Measurements from ENCODE around the gene GNG12. TPM values are rescaled to one million over a fixed set of nuclear protein-coding genes. Genes with fewer than 3 reads are reported as not detected.

The GNG12 gene
- total RNA-seq, 1 donor from 2014 or later: 237 TPM

DNA sequence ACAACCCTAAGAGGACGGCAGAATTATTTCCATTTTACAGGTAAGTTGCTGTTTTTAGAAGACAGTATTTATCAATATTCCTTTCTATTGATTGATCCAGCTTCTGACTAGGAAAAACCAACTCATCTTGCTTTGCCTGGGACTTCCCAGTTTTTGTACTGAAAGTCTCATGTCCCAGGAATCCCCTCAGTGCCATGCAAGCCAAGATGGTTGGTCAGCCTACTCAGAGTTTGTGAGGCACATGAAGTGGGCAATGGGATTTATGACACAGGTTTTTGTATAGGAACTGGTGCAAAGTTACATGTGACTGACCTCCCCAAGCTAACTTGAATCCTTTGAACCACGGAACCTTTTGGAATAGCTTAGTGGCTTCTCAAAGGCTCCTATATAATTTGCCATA is 45.5 kb downstream of the GNG12 start:
- DNase-seq (ENCODE audit: low read depth, low spot score): no peak

DNA sequence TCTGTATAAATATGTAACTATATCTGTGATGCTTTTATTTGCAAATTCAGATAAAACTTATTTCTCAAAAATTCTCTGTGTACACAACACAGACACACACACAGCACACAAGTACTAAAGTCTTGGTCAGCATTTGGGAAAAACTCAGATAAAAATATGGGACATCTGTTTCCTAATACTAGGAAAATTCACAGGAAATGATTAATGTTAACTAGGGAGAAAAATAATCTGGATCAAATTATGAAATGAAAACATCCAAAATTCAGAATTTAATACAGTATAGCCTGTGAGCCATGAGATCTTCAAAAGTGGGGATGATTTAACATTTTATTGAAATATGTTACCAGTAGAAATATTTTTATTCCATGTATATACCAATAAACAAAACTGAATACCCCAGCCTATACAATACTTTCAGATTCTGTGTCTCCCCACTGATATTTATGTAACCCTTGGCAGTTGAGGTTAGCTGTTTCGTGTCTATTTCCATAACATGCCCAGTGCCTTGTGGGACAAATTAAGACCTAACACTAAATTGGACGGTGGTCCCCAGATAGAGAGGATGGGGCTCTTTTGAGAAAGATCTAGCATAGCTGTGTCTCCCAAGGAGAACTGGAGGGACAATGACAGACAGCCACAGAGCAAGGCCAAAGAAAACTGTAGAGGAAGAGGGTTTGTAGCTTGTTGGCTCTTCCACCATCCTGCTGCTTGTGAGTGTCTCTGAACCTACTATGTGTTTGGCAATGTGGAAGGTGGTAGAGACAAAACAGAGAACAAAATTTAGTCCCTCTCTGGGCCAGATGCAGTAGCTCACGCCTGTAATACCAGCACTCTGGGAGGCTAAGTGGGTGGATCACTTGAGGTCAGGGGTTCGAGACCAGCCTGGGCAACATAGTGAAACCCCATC is 47.2 kb downstream of the GNG12 start:
- DNase-seq (ENCODE audit: low read depth, low spot score): no peak

DNA sequence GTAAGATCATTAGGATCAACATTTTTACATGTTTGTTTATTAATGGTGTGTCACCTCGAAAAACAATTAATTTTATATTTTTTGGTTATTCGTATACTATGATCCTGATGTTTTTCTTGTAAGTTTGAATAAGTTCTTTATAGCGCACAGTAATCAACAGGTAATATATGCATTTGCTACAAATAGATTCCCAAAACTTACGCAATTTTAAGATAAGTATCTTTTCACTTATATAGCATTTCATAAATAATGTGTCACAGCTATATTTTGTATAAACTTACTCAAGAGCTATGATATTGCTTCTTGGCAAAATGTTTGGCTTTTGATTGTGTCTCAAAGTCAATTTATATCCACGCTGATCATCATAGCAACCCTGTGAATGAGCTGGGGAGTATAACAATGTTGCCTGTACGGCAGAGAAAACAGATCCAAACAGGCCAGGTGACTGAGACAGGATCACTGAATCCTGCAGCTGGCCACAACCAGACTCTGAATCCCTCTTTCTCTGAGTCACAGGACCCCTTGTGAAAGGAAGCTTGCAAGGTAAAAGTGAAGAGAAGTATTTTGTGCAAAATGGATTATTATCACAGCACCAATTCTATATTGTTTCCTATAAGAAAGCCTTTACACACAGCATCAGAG is 48.6 kb downstream of the GNG12 start:
- DNase-seq (ENCODE audit: low read depth, low spot score): no peak

DNA sequence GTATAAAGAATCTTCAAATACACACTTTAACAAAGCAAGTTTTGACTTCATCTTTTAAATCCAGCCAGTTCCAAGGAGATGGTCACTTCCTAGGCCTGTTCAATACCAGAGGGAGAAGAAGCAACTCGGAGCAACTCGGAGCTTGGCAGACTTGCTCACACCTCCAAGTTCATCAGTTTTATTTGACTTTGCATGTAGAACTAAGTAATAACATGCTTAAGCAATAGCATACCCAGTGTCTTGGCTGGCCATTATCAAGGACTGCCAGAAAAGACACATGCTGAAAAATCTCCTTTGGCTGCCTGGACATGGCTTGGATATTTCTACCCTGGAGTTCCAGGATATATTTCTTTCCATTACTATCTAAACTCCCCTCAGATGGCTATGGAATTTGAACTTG is 52.6 kb downstream of the GNG12 start:
- DNase-seq (ENCODE audit: low read depth, low spot score): no peak

DNA sequence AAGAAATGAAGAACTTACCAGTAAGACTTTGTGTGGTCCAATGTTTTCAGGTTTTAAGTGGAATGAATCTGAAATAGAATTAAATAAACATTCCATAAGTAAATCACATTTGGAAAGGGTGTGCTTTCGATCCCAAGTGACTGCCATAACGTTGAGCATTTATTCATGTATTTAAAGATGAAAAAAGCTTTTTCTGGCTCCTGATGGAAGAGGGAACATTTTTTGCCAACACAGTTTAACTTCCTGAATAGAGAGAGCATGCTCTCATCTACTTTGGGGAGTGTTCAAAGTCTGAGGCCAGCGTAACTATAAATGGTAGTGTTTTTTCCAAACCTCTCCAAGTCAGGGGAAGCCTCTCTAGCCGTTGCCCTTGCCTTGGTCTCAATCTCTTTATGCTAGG is 55.8 kb downstream of the GNG12 start:
- no peak for DNase-seq (ENCODE audit: low read depth, low spot score)

DNA sequence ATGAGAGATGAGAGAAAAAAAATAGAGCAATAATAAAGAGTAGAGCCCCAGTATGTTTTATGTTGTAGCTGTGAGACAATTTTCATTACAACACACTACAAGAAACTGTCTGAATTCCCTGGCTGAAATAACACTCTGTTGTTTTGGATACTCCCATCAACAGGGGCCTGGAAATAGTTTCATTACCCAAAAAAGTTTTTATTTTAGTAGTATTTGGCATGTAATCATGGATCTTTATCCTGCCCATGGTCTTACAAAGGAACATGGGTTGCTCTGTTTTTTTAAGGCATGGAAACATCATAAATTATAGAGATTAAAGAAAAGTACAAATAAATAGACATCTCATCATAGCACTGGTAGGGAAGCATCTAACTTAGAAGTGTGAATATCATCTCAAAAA is 56.3 kb downstream of the GNG12 start:
- DNase-seq (ENCODE audit: low read depth, low spot score): no peak

DNA sequence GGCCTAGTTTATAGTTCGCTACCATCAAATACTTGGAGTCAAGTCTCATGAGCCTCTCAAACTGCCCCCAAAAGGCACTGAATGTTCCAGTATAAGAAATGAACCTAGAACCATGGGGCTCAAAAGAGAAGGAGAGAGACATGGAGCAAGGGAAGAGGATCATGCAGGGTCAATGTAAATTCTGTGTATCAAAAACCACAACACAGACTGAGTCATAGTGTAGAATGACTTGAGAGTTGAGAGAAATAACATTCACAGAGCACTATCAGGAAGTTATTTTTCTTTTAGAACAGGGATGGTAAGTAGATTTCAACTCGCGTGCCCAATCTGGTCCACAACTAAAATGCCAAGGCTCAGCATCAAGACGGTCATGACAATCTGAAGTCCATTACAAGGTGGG is 59.8 kb downstream of the GNG12 start:
- no peak for DNase-seq (ENCODE audit: low read depth, low spot score)

DNA sequence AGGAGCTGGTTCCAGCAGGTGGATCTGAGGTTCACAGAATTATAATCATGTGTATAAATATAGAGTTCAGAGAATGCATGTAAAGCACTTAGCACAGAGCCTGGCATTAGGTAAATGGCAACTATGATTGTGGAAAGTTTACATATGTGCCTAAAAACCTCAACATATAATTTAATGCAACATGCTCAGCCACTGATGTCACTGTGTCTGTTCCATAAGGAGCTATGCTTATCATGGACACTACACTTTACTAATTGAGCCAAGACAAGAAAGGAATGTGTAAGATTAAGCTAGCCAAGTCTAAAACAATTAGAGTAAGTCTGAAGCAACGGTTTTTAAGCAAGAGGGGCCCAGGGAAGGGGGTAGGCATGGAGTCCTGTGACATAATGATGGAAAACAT is 61.5 kb downstream of the GNG12 start:
- no peak for DNase-seq (ENCODE audit: low read depth, low spot score)

DNA sequence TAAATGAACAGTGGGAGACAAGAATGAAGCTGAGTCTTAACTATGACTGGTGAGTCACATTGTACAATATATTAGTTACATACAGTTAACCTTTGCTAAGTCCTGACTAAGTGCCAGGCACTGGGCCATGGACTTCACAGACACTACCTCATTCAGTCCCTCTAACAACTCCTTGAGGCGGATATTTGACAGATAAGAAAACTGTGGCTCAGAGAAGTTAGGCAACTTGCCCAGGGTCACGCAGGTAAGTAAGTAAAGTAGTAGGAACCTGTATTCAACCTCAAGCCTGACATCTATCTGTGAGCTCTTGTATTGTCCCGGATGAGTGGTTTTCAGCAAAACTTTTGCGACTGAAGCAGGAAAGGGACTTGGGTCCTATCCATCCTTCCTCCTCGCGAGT is 62.1 kb downstream of the GNG12 start:
- no peak for DNase-seq (ENCODE audit: low read depth, low spot score)

DNA sequence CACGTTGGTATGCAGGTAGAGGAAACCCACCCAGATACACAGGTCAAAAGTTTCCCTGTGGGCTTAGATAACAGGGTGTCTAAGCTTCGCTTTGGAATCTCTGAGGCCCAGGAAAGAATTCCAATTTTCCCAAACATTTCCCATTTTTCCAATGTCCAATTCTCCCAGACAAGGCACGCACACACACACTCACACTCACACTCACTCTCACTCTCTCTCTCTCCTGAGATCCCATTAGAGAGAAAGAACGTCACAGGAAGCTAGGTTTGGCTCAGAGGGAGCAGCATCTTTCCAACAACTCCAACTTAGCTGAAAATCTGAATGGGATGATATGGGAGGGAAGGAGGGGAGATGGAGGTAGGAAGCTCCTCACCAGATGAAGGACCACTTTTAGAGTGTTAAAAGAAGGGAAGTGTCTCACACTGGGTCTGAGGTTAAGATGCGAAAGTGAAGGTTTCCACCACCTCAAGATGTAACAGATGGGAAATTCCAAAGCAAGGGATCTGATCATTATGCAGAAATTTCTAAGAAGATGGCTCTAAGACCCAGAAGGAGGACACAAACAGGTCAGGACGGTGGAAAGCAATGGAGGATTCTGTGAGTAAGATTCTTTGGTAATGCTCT is 63.5 kb downstream of the GNG12 start:
- DNase-seq (ENCODE audit: low read depth, low spot score): no peak

DNA sequence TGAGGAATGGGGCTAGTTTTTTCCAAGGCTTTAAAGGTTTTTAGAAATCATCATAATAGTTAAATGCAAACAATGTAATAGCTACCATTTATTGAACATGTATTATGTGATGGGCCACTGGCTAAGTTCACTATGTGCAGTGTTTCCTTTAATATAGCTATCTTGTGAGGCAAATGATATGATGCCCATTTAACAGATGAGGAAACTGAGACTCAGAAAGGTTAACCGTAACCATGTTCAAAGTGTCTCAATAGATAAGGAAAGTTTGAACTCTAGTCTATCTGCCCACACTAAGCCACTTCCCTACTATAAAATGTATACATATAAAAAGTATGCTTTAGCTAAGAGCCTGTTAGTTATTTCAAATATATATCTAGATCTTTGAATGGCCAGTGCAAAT is 64.8 kb downstream of the GNG12 start:
- DNase-seq (ENCODE audit: low read depth, low spot score): no peak

DNA sequence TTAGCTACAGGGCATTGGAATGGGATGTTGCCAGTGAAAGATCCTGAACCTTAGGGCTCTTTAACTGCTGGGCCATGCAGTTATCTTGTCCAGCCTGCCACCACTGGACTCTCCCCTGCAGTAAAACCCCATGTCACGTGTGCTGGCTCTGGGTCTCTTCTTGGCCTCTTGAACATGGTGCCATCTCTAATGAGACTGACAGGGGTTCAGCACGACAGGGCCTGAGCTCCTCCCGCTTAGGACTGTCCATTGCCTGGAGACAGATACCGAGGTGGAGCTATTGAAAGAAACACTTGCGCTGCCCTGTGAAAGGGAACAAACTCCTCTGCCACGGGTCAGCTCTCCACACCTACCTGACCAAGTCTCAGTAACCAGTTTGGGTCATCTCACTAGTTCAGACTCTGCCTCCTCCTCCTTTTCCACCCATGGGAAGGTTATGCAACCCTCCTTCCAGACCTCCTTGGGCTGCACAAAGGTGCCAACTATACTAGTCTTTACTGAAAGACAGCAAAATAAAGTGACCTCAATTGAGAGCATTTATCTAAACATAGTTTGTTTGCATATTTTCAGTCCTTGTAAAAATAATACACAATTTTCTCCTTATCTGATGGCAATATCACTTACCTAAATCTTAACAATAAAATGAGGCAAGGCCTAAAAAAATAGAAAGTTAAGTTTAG is 66.0 kb downstream of the GNG12 start:
- DNase-seq (ENCODE audit: low read depth, low spot score): no peak

DNA sequence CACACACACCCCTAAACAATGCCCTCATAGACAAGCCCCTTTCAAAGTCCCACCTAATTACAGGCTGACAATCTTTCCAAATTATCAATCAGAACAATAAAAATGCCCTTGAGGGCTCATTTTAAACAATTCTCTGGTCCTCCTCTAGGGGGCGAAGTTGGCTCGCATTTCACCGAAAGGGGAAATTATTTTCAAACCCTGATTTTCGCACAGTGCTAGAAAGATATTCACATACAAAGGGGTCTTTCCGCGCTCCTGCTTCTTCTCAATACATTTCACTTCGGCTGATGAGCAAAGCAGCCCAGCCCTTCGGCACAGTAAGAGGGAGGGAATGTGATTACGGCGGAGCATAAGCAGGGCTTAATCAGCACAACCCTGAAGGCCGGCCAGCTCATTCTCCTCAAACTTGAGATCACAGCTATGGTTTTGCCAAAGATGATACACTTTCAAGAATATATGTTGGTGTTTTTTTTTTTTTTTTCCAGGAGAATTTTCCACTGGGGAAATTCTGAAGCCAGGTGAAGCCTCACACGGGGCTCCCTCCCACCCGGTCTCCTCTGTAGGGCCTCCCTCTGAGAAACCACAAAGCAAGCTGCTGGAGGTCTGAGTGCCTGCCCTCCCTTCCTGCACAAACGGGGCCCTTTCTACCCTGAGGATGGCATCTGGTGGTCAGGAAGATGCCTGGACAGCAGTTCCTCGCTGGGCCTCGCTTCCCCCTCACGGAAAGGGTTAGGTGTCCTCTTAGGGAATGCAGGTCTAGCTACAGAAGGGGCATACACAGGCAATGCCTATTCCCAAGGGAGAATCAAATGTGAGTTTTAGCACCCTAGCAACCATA is 66.9 kb downstream of the GNG12 start:
- no peak for DNase-seq (ENCODE audit: low read depth, low spot score)

DNA sequence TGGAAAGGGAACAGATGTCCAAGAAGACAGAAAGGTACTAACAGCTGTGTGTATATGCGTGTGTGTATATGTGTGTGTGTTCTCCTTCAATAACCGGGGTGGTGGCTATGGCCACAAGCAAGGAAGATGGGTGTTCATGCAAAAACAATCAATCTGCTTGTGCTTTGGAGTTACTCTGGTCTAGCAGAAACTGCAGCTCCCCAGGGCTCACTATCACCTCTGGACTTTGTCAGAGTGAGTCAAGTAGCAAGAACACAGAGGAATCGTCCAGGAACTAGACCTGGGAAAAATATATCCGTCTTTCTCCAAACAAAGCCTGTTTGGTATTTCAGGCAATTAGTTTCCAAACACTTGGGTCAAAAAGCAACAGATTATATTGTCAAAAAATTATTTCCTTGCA is 68.6 kb downstream of the GNG12 start:
- DNase-seq (ENCODE audit: low read depth, low spot score): no peak

DNA sequence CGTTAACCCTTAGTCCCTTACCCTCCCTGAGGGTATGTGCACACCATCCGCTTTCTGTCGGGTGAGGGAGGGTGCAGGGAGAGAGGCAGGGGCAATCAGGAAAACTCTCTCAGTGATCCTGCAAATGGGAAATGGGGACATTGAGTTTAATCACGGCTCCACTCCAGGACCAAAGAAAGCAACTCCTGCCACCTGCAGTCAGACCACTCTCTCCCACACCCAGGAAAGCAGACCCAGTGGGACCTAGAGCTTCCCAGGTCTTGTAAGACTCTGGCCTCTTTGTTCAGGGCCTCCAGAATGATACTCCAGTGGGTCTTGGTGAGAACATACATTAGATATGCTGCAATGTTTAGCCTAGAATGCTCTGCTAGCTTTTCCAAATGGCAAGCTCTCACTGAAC is 71.5 kb downstream of the GNG12 start:
- no peak for DNase-seq (ENCODE audit: low read depth, low spot score)

DNA sequence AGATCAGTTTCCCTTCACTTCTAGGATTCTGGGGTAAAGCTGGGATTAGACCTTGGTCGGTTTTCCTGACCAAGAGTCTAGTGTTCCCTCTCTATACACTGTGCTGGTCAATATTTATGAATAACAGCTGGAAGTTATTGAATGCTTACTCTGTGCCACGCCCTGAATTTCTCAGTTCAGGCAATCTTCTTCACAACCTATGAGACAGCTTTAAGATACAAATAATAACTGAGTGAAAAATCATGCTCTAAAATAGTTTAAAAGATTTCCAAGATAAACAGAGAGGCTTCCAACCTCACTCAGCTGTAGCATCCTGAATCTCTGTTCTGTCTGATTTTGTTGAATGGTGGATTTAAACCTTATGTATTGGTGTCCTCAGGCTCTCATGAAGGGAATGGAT is 72.2 kb downstream of the GNG12 start:
- DNase-seq (ENCODE audit: low read depth, low spot score): no peak

DNA sequence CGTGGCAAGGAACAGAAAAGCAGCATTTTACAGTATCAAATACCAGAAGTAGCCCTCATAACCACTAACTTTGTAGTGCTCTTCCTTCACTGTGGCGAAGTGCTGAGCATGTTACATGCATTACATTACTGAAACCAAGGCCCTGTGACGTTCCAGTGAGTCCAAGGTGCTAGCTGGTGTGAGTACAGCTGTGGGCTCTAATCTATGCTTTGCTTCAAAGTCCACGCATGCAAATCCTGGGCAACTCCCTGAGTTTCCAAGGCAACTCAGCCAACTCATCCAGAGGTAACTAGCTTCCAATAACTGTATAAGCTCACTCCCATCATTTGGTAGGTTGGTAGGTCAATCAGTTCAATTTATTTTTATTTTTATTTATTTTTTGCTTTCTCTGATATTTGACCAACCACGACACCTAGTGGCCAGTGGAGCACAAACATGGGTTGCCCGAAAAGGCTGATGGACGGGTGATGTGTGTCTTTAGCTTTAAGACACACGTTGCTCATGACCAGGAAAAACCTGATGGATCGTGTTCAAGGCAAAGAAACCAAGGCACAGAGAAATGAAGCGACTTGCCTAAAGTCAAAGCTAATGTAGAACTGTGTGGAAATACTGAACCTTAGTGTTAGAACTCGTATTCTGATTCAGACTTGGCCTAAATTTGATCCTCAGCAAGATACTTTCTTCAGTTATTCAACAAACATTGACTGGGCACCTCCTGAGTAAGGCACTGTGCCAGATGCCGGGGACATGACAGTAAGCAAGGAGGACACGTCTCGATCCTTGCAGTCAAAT is 73.0 kb downstream of the GNG12 start:
- no peak for DNase-seq (ENCODE audit: low read depth, low spot score)

DNA sequence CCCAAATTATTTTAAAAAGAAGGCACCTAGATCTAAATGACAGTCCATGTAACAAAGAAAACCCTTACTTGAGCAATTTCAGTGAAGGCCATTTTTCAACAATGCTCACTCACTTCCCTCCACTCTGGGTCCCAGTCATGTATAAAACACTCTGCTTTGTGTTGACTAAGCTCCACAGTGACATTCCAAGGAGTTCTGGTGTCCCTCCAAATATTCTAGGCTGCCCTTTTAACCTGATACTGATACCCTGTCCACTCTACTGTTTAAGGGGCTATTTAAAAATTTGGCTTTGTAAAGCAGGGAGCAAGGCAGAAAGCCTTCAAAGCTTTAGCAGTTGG is 73.6 kb downstream of the GNG12 start:
- no peak for DNase-seq (ENCODE audit: low read depth, low spot score)

DNA sequence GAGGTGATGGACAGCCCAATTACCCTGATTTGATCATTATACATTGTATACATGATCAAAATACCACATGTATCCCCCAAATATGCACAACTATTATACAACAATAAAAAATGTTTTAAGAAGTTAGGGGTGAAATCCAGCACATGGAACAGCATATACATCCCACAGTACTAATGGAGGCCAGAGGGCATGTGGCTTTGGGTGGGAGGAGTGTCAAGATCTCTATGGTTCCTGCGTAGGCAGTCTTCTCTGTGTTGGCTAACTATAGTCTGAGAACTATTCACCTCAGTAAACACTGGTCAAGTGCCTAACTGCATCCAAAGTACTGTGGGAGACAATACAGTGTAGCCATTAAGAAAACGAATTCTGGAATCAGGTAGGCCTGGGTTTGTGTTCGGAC is 74.2 kb downstream of the GNG12 start:
- DNase-seq (ENCODE audit: low read depth, low spot score): no peak

DNA sequence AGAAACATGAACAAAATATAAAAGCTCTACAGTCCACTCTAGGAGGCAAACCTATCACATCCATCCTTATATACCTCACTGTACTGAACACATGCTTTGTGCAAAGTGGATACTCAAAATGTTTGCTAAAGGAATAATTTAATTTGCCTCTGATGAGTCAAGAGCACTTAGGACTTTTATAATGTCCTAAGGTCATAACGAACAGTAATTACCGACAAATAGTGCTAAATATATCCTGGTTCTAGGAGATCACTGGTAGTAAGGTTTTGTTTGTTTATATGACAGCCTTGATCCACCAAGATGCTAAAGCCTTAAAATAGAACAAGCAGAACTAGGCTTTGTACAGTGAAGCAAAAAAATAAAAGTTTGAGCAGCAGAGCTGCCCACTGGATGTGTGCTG is 77.6 kb downstream of the GNG12 start:
- no peak for DNase-seq (ENCODE audit: low read depth, low spot score)

DNA sequence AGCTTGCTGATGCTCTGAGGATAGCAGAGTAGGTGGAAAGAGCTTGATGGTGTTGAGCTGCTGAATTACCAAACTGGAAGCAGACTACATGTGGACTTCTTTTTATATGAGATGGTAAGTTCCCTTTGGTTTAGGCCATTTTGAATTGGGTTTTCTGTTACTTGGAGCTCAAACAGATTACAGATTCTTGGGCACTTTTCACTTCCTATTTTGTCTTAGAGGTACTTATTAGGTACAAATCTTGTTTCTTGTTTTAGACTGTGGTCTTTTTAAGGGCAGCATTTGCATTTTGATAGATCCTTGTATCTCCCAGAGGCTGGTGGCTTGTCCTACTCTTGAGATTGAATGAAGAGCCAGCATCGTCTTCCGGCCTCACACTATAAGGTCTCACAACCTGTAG is 78.1 kb downstream of the GNG12 start:
- DNase-seq (ENCODE audit: low read depth, low spot score): no peak

Data from pulmonary artery endothelial cell (primary cell).